K562 (cell line): ENCODE data around the gene UCK1. TPM values are rescaled to one million over a fixed set of nuclear protein-coding genes. Genes with fewer than 3 reads are reported as not detected.

Experiments used
- ATAC-seq: fragments of 200-7000 bp; cut with Tn5 transposase; 3 replicates; pipeline ENCODE4 v1.9.1; 2020; ENCODE audit warnings: moderate library complexity
- BruUV-seq: library from RNA; stranded (reverse); fragments of 400-500 nt; replicated peaks from 2 replicates; lab custom pipeline; 2021; lab: Mats Ljungman, UMichigan
- CTCF ChIA-PET: fragments of 300-600 bp; formaldehyde crosslinking; extraction: SDS; loops from one replicate; lab custom pipeline; 2021; ENCODE audit warnings: low intra/inter-chr PET ratio; lab: Yijun Ruan, JAX
- POLR2A ChIA-PET: fragments of 300-600, 350-650 bp; sonication (Branson Sonifier 250); formaldehyde crosslinking; extraction: SDS; loops from one replicate; lab custom pipeline; 2021; ENCODE audit warnings: antibody characterized with exemption, inconsistent platforms; lab: Yijun Ruan, JAX
- DNase-seq, 4 experiments: peaks; one replicate each; pipeline versions ENCODE4 v3.0.0 to v3.0.0-alpha.2; 2011 to 2018; ENCODE audit warnings: low spot score in 3 of 4, mixed read lengths in 3 of 4; ENCODE audit errors: extremely low read depth in 1 of 4
- FAIRE-seq: peaks from 2 replicates; lab custom pipeline; 2011; peaks lifted over from hg19 to GRCh38; lab: Jason Lieb, UNC
- H2AFZ ChIP-seq: 2 replicates; pipeline ENCODE4 v1.6.0; 2011; ENCODE audit warnings: low read depth, low read length, control low read depth, inconsistent platforms
- H3K27ac ChIP-seq: fragments of 200-600 bp; 3 replicates; pipeline ENCODE4 v1.8.0; 2011; ENCODE audit warnings: low read depth, mild to moderate bottlenecking, control low read depth, inconsistent platforms, low read length, moderate library complexity, mixed read lengths; ENCODE audit errors: extremely low read depth
- H3K27me3 ChIP-seq, 2 experiments: fragments of 300-600 bp in 1 of 2; 2 replicates in 1 of 2; 3 replicates in 1 of 2; pipeline versions ENCODE4 v1.6.0 to v1.8.0; 2011; ENCODE audit warnings: inconsistent platforms in 2 of 2, low read length in 2 of 2, mild to moderate bottlenecking in 1 of 2, mixed read lengths in 1 of 2, moderate library complexity in 1 of 2; ENCODE audit not compliant: control insufficient read depth in 2 of 2, insufficient read depth in 2 of 2
- H3K36me3 ChIP-seq: fragments of 300-600 bp; 3 replicates; pipeline ENCODE4 v1.8.0; 2011; ENCODE audit warnings: mild to moderate bottlenecking, low read length, inconsistent platforms; ENCODE audit not compliant: control insufficient read depth, insufficient read depth
- H3K4me1 ChIP-seq, 2 experiments: fragments of 200-600 bp in 1 of 2; replicated peaks in 1 of 2; 2 replicates in 1 of 2; 3 replicates in 1 of 2; pipeline versions ENCODE4 v1.5.1 to v1.8.0; 2011; ENCODE audit warnings: inconsistent platforms in 2 of 2, low read length in 2 of 2, mild to moderate bottlenecking in 1 of 2, mixed read lengths in 1 of 2, moderate library complexity in 1 of 2; ENCODE audit not compliant: control insufficient read depth in 2 of 2, insufficient read depth in 2 of 2
- H3K4me2 ChIP-seq: 2 replicates; pipeline ENCODE4 v1.6.1; 2011; ENCODE audit warnings: low read length, control low read depth, inconsistent platforms, mixed read lengths; ENCODE audit not compliant: insufficient read depth
- H3K4me3 ChIP-seq: fragments of 200-600 bp; sonication (generic), shearing (Covaris generic); 2 replicates; pipeline ENCODE4 v1.5.1; 2016; ENCODE audit warnings: control low read depth, inconsistent platforms
- H3K79me2 ChIP-seq: fragments of 200-600 bp; 3 replicates; pipeline ENCODE4 v1.8.0; 2011; ENCODE audit warnings: low read length, inconsistent platforms; ENCODE audit not compliant: control insufficient read depth, insufficient read depth
- H3K9ac ChIP-seq, 2 experiments: 2 replicates each; pipeline versions ENCODE4 v1.6.0 to v1.6.1; 2011; ENCODE audit warnings: low read depth in 2 of 2, low read length in 2 of 2, control low read depth in 1 of 2, inconsistent platforms in 1 of 2, mild to moderate bottlenecking in 1 of 2, mixed read lengths in 1 of 2; ENCODE audit not compliant: insufficient read depth in 1 of 2
- H3K9me1 ChIP-seq: one replicate; pipeline ENCODE4 v1.6.0; 2011; ENCODE audit warnings: inconsistent platforms, mild to moderate bottlenecking, low read length, moderate library complexity; ENCODE audit not compliant: control insufficient read depth, insufficient read depth
- H3K9me3 ChIP-seq: replicated peaks from 2 replicates; pipeline ENCODE4 v1.5.1; 2011; ENCODE audit warnings: low read depth, low read length, inconsistent platforms; ENCODE audit not compliant: control insufficient read depth, insufficient read depth
- H4K20me1 ChIP-seq: replicated peaks from 2 replicates; pipeline ENCODE4 v1.6.1; 2011; ENCODE audit warnings: low read length, inconsistent platforms, mixed read lengths; ENCODE audit not compliant: control insufficient read depth, insufficient read depth
- BRD4 ChIP-seq: fragments of 200-600 bp; sonication (generic); IDR thresholded peaks from 2 replicates; pipeline ENCODE4 v1.6.1; 2017; ENCODE audit warnings: inconsistent platforms
- KAT8 ChIP-seq: fragments of 450-650 bp; IDR thresholded peaks from 2 replicates; pipeline ENCODE4 v1.6.1; 2016; ENCODE audit warnings: low read depth, mild to moderate bottlenecking
- KDM2B ChIP-seq: fragments of 250-450 bp; sonication (Bioruptor Pico); IDR thresholded peaks from 2 replicates; pipeline ENCODE4 v1.8.0; 2021; ENCODE audit warnings: mild to moderate bottlenecking, moderate library complexity
- PHF8 ChIP-seq: fragments of 200-600 bp; sonication (generic); IDR thresholded peaks from 2 replicates; pipeline ENCODE4 v1.6.1; 2012; ENCODE audit warnings: mixed run types, mild to moderate bottlenecking, inconsistent platforms, low read length, moderate library complexity, borderline replicate concordance
- SMARCA5 ChIP-seq: fragments of 450-650 bp; IDR thresholded peaks from 2 replicates; pipeline ENCODE4 v1.6.1; 2016
- TBL1XR1 ChIP-seq, 2 experiments: IDR thresholded peaks; 2 replicates each; pipeline ENCODE4 v1.6.1; 2012; ENCODE audit warnings: improper control_type of control experiment in 2 of 2, low read length in 2 of 2, mild to moderate bottlenecking in 1 of 2
- TOE1 ChIP-seq, 2 experiments: fragments of 450-650 bp in 1 of 2; sonication (generic) in 1 of 2; formaldehyde crosslinking in 1 of 2; IDR thresholded peaks; 2 replicates each; pipeline versions ENCODE4 v1.7.1 to v1.8.0; 2016 to 2022; ENCODE audit warnings: borderline replicate concordance in 2 of 2, mild to moderate bottlenecking in 2 of 2, antibody characterized with exemption in 1 of 2, inconsistent platforms in 1 of 2, low read depth in 1 of 2, missing genetic modification reagents in 1 of 2, moderate library complexity in 1 of 2
- ZNF239 ChIP-seq: fragments of 250-450 bp; sonication (Bioruptor Pico); IDR thresholded peaks from 2 replicates; pipeline ENCODE4 v1.4.0; 2020; ENCODE audit warnings: mild to moderate bottlenecking
- ZNF57 ChIP-seq: fragments of 450-650 bp; formaldehyde crosslinking; IDR thresholded peaks from 2 replicates; pipeline ENCODE4 v1.4.0; 2020; ENCODE audit warnings: mild to moderate bottlenecking, moderate library complexity
- WGBS: fragments of 100-300 bp; shearing (Covaris generic); methylation state at CpG from one replicate; pipeline ENCODE4 v1.1.6; 2016; ENCODE audit warnings: low coverage, mixed read lengths; ENCODE audit not compliant: insufficient coverage; ENCODE audit errors: missing lambda C conversion rate; 5-methylcytosine and 5-hydroxymethylcytosine counted together
- in situ Hi-C: fragments of 300-500 bp; cut with MboI; formaldehyde crosslinking; loops from 4 replicates; pipeline ENCODE4 v1.15.0; 2018; ENCODE audit warnings: inconsistent platforms, mixed read lengths
- intact Hi-C: fragments of 100-400 bp; cut with micrococcal nuclease; formaldehyde crosslinking; loops from 2 replicates; pipeline ENCODE4 v1.14.2; 2022
- polyA plus RNA-seq, 8 experiments: library from polyadenylated mRNA; depleted of rRNA in 4 of 8; stranded (reverse) in 5 of 8; unstranded in 3 of 8; fragments of >200 nt; fragmentation: Nextera tagmentation in 2 of 8; fragmentation: Illumina TruSeq in 1 of 8; extraction: Ambion mirVana in 2 of 8; extraction: Trizol in 1 of 8; gene quantifications; 2 replicates each; pipeline versions ENCODE4 v1.2.1 to v1.2.3, GENCODE V29; 2011 to 2014; ENCODE audit warnings: inconsistent platforms in 1 of 8, missing spikeins in 1 of 8
- total RNA-seq, 7 experiments: library from RNA; depleted of rRNA in 6 of 7; stranded (reverse); fragments of >200 nt in 6 of 7; fragmentation: Illumina TruSeq in 2 of 7; extraction: Trizol in 2 of 7; gene quantifications; 2 replicates each; pipeline versions ENCODE4 v1.2.1 to v1.2.3, GENCODE V29; 2011 to 2021; ENCODE audit warnings: low replicate concordance in 1 of 7
- TF ChIP-seq, protein P1 (sequence below): fragments of 250-450 bp; sonication (Bioruptor Pico); IDR thresholded peaks from 2 replicates; pipeline ENCODE4 v1.9.0; 2021; ENCODE audit warnings: mild to moderate bottlenecking, inconsistent platforms
- TF ChIP-seq, protein P2 (sequence below), 2 experiments: IDR thresholded peaks; 2 replicates each; pipeline ENCODE4 v1.6.1; 2012; ENCODE audit warnings: improper control_type of control experiment in 2 of 2, low read depth in 2 of 2, low read length in 2 of 2, borderline replicate concordance in 1 of 2
- TF ChIP-seq, protein P3 (sequence below), 2 experiments: fragments of 450-650 bp; IDR thresholded peaks; 2 replicates each; pipeline ENCODE4 v1.6.1; 2016

Gene UCK1
- total and polyA plus RNA-seq, 9 of the 15 experiments (the other 6 are each of a cell fraction or from before 2014, with no cell fraction given), result 0.27 to 27.5 (median 16.1) TPM

DNA sequence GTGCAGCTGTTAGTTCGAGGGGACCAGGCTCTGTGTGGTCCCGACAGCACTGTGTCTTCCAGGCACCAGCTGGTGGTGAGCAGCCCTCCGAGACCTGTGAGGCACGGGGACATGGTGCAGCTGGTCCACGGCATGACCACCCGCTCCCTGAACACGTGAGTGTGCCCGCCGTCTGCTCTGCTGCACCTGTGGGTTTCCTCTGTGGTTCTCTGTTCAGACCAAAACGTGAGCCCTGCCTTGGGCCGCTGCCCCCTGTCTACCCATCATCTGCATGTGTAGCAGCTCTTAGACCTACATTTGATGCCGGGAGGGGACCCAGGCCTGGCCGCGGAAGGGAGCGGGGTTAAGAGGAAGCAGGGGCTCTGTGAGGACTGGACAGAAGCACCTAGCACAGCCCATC is 17.9 kb downstream of the UCK1 start (continued):
- TF ChIP-seq ZNF57 (CRISPR knock-in tag), result no peak
- TF ChIP-seq, all 486 proteins: peak for 0

DNA sequence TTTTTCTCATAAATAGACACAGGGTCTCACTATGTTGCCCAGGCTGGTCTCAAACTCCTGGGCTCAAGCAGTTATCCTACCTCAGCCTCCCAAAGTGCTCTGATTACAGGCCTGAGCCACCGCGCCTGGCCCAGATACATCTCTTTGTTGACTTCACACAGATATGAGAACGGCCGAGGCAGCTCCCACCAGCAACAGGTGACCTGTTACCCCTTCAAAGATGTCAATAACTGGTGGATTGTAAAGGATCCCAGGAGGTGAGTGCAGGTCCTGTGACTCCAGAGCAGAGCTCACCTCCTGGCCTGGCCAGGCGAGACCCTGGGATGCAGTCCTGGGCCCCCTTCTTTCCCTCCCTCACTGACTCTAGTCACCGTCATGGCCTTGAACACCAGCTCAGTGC is 19.2 kb downstream of the UCK1 start:
- CTCF ChIA-PET, result no interaction called here

More for the DNA sequence above, 19.2 kb downstream of the UCK1 start:
- FAIRE-seq, result no peak
- Histone ChIP-seq H3K9ac (0 out of 4 replicates have a peak overlapping the region, but pooled peaks of 1 of the 2 experiments have one; percentile 20), H3K4me1 (no peaks in the 10 kb centered on the region), H3K9me1 (no peaks in the 10 kb centered on the region), H3K4me2 (no peak overlapping the region), H3K4me3 (no peak overlapping the region), H3K27ac (no peak overlapping the region), H3K9me3 (no peaks in the 10 kb centered on the region), H3K36me3 (peaks cover 55% of the 10 kb centered on the region; the same call in 2 of the 3 replicates), H3K79me2 (no peaks in the 10 kb centered on the region), H4K20me1 (no peaks in the 10 kb centered on the region; the same call in 1 of the 2 replicates), H2AFZ (no peak overlapping the region), H3K27me3 (no peaks in the 10 kb centered on the region)
- no peak for DNase-seq
- ATAC-seq, result no peak
- 88% methylated on average over 5 of the region's 6 CpGs for WGBS
- in situ Hi-C loops, result loop anchor here (10.0 kb wide), 1 partner anchor 233 kb away; the partner anchor contains the start of gene RAPGEF1
- POLR2A ChIA-PET, result interaction anchor here (0.6 to 1.5 kb wide), 5 partner anchors 9 to 898 kb away, joined by 3 to 7 read pairs (median 4); partner anchors contain the start of gene POMT1
- intact Hi-C loops, result no loop called here
- TF ChIP-seq TBL1XR1 (IDR thresholded peaks at IDR 0.05; ENCODE audit: low read length in 2 of 2) (no peak), KAT8 (no peak), KDM2B (CRISPR knock-in tag) (no peak), PHF8 (no peak), TOE1 (IDR thresholded peaks at IDR 0.05; ENCODE audit: borderline replicate concordance) (no peak), TOE1 (CRISPR knock-in tag; IDR thresholded peaks at IDR 0.05; ENCODE audit: borderline replicate concordance, low read depth) (no peak), ZNF239 (CRISPR knock-in tag) (no peak), BRD4 (no peak), SMARCA5 (no peak)
- TF ChIP-seq, protein P1, sequence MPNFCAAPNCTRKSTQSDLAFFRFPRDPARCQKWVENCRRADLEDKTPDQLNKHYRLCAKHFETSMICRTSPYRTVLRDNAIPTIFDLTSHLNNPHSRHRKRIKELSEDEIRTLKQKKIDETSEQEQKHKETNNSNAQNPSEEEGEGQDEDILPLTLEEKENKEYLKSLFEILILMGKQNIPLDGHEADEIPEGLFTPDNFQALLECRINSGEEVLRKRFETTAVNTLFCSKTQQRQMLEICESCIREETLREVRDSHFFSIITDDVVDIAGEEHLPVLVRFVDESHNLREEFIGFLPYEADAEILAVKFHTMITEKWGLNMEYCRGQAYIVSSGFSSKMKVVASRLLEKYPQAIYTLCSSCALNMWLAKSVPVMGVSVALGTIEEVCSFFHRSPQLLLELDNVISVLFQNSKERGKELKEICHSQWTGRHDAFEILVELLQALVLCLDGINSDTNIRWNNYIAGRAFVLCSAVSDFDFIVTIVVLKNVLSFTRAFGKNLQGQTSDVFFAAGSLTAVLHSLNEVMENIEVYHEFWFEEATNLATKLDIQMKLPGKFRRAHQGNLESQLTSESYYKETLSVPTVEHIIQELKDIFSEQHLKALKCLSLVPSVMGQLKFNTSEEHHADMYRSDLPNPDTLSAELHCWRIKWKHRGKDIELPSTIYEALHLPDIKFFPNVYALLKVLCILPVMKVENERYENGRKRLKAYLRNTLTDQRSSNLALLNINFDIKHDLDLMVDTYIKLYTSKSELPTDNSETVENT, result no peak
- TF ChIP-seq, protein P2, sequence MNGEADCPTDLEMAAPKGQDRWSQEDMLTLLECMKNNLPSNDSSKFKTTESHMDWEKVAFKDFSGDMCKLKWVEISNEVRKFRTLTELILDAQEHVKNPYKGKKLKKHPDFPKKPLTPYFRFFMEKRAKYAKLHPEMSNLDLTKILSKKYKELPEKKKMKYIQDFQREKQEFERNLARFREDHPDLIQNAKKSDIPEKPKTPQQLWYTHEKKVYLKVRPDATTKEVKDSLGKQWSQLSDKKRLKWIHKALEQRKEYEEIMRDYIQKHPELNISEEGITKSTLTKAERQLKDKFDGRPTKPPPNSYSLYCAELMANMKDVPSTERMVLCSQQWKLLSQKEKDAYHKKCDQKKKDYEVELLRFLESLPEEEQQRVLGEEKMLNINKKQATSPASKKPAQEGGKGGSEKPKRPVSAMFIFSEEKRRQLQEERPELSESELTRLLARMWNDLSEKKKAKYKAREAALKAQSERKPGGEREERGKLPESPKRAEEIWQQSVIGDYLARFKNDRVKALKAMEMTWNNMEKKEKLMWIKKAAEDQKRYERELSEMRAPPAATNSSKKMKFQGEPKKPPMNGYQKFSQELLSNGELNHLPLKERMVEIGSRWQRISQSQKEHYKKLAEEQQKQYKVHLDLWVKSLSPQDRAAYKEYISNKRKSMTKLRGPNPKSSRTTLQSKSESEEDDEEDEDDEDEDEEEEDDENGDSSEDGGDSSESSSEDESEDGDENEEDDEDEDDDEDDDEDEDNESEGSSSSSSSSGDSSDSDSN (IDR thresholded peaks at IDR 0.05; ENCODE audit: borderline replicate concordance in 1 of 2, low read depth in 2 of 2, low read length in 2 of 2), result no peak
- TF ChIP-seq, protein P3, sequence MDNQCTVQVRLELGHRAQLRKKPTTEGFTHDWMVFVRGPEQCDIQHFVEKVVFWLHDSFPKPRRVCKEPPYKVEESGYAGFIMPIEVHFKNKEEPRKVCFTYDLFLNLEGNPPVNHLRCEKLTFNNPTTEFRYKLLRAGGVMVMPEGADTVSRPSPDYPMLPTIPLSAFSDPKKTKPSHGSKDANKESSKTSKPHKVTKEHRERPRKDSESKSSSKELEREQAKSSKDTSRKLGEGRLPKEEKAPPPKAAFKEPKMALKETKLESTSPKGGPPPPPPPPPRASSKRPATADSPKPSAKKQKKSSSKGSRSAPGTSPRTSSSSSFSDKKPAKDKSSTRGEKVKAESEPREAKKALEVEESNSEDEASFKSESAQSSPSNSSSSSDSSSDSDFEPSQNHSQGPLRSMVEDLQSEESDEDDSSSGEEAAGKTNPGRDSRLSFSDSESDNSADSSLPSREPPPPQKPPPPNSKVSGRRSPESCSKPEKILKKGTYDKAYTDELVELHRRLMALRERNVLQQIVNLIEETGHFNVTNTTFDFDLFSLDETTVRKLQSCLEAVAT (IDR thresholded peaks at IDR 0.05), result no peak
- no TSS peak for BruUV-seq
